Spleen (tissue), 11 donors: Measurements from ENCODE around the gene EEF1AKMT3. TPM values are rescaled to one million over a fixed set of nuclear protein-coding genes. Genes with fewer than 3 reads are reported as not detected.

Source experiments
- DNase-seq: peaks from one replicate; pipeline ENCODE4 v3.0.0-alpha.2; 2020
- H3K27ac ChIP-seq, 8 donors: fragments of 200-600 bp; sonication (generic) in 7 of 8; 1 replicate in 4 of 8; 2 replicates in 4 of 8; pipeline versions ENCODE4 v1.5.0 to v1.8.0; 2016 to 2021; ENCODE audit warnings: inconsistent platforms in 4 of 8, mild to moderate bottlenecking in 4 of 8, moderate library complexity in 1 of 8
- H3K27me3 ChIP-seq, 7 donors: fragments of 200-600 bp; sonication (generic) in 6 of 7; replicated peaks in 1 of 7; 1 replicate in 4 of 7; 2 replicates in 3 of 7; pipeline versions ENCODE4 v1.5.0 to v1.8.0; 2016 to 2021; ENCODE audit warnings: inconsistent platforms in 3 of 7, mild to moderate bottlenecking in 1 of 7
- H3K36me3 ChIP-seq, 6 donors: fragments of 200-600 bp; sonication (generic) in 5 of 6; 1 replicate in 4 of 6; 2 replicates in 2 of 6; pipeline versions ENCODE4 v1.5.0 to v1.8.0; 2016 to 2021; ENCODE audit warnings: inconsistent platforms in 2 of 6
- H3K4me1 ChIP-seq, 6 donors: fragments of 200-600 bp; sonication (generic) in 5 of 6; 1 replicate in 3 of 6; 2 replicates in 3 of 6; pipeline versions ENCODE4 v1.5.0 to v1.8.0; 2016 to 2021; ENCODE audit warnings: inconsistent platforms in 3 of 6
- H3K4me3 ChIP-seq, 8 donors: fragments of 200-600 bp; sonication (generic) in 7 of 8; 1 replicate in 4 of 8; 2 replicates in 4 of 8; pipeline versions ENCODE4 v1.5.0 to v1.8.0; 2016 to 2021; ENCODE audit warnings: inconsistent platforms in 4 of 8, mild to moderate bottlenecking in 4 of 8, moderate library complexity in 2 of 8
- H3K9me3 ChIP-seq, 8 donors: fragments of 200-600 bp; sonication (generic) in 7 of 8; 1 replicate in 4 of 8; 2 replicates in 4 of 8; pipeline versions ENCODE4 v1.5.0 to v1.8.0; 2016 to 2021; ENCODE audit warnings: inconsistent platforms in 4 of 8
- POLR2A ChIP-seq, 3 donors: fragments of 450-650 bp; IDR thresholded peaks; one replicate each; pipeline ENCODE4 v1.5.1; 2017; ENCODE audit warnings: antibody characterized with exemption in 3 of 3, mild to moderate bottlenecking in 1 of 3
- POLR2AphosphoS5 ChIP-seq, 3 donors: sonication (generic); formaldehyde crosslinking; IDR thresholded peaks; one replicate each; pipeline ENCODE4 v1.5.1; 2017; ENCODE audit warnings: antibody characterized with exemption in 3 of 3
- WGBS, 5 donors: extraction: QIAGEN DNeasy Blood & Tissue Kit in 3 of 5; methylation state at CpG; one replicate each; pipeline versions ENCODE4 v1.1.5 to v1.1.7; 2013 to 2018; 5-methylcytosine and 5-hydroxymethylcytosine counted together
- intact Hi-C: fragments of 100-400 bp; cut with DNase I; formaldehyde crosslinking; loops from one replicate; pipeline ENCODE4 v1.15.0; 2023; ENCODE audit warnings: low total_unique reads
- polyA plus RNA-seq, 3 donors: library from polyadenylated mRNA; stranded (reverse); fragments of 200-250 nt; gene quantifications; one replicate each; pipeline ENCODE4 v1.2.1, GENCODE V29; 2013
- total RNA-seq, 7 donors: library from RNA; depleted of rRNA in 3 of 7; stranded (reverse); fragments of >200 nt in 3 of 7; fragmentation: NEBNext Ultra II Directional in 4 of 7; extraction: Animal tissue kit (Norgen Biotek cat#: 25700) in 4 of 7; gene quantifications; one replicate each; pipeline versions ENCODE4 v1.1.0 to v1.2.1, GENCODE V29; 2016 to 2021
- TF ChIP-seq, protein P1 (sequence below), 11 experiments: fragments of 200-600 bp in 7 of 11; fragments of 450-650 bp in 4 of 11; sonication (generic) in 4 of 11; IDR thresholded peaks in 8 of 11; conservative IDR thresholded peaks in 3 of 11; 1 replicate in 7 of 11; 2 replicates in 4 of 11; pipeline versions ENCODE4 v1.4.0 to v1.8.0; 2016 to 2021; ENCODE audit warnings: antibody characterized with exemption in 11 of 11, inconsistent platforms in 4 of 11, mild to moderate bottlenecking in 1 of 11
- donor health status: healthy with polysubstance abuse.
- donor health status: DM: no; HTN: no; CAD: no; lungs with moderate emphysema.
- donor health status: DM: no; HTN: no; CAD: no.
- donor health status: Bipolar disorder and iron deficiency.
- donor health status: healthy.
- donor health status: DM: no; HTN: no; CAD: no.
- donor health status: DM: yes; HTN: yes; CAD: no.

Gene EEF1AKMT3
- total and polyA plus RNA-seq, 10 donors = 1.2 to 9.5 (median 4.4) TPM

DNA sequence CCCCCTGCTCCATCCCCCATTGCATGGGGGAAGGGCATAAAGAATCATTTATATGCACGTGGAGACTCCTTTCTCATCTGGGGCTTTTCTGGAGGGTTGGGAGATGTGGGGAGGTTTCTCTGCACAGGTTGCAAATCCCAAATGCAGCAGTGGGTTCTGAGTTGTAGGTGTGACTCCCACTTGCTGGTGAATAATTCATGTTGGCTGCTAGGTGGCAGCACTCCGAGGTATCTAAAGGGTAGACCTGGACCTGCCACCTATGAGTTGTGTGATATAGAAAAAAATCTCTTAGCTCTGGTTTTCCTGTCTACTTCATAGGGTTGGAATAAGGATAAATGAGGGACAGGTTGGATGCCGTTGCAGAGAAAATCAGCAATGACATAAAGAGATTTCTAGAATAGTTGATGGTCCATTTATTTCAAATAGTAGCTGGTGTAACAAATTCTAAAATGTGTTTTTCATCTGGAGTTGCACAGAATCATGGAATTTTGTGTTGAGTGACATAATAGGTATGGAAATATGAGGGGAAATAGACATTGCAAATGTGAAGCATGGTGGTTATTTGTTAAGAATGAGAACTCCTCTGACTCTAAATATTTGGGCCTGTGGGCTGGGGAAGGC is 12.9 kb upstream of the EEF1AKMT3 start:
- 37 to 48% (median 41%) methylated on average over 3 of the region's 3 CpGs for WGBS, 5 donors
- Histone ChIP-seq H3K27ac (no peak overlapping the region), H3K9me3 (no peaks in the 10 kb centered on the region), H3K27me3 (peaks cover 0 to 24% (median 7%) of the 10 kb centered on the region in 7 donors), H3K4me1 (peaks cover 11 to 45% (median 22%) of the 10 kb centered on the region in 6 donors), H3K4me3 (no peak overlapping the region), H3K36me3 (peaks cover 0 to 23% (median 19%) of the 10 kb centered on the region in 6 donors)
- TF ChIP-seq POLR2A (IDR thresholded peaks at IDR 0.05) (no peak), POLR2AphosphoS5 (IDR thresholded peaks at IDR 0.05) (no peak)
- TF ChIP-seq, protein P1, sequence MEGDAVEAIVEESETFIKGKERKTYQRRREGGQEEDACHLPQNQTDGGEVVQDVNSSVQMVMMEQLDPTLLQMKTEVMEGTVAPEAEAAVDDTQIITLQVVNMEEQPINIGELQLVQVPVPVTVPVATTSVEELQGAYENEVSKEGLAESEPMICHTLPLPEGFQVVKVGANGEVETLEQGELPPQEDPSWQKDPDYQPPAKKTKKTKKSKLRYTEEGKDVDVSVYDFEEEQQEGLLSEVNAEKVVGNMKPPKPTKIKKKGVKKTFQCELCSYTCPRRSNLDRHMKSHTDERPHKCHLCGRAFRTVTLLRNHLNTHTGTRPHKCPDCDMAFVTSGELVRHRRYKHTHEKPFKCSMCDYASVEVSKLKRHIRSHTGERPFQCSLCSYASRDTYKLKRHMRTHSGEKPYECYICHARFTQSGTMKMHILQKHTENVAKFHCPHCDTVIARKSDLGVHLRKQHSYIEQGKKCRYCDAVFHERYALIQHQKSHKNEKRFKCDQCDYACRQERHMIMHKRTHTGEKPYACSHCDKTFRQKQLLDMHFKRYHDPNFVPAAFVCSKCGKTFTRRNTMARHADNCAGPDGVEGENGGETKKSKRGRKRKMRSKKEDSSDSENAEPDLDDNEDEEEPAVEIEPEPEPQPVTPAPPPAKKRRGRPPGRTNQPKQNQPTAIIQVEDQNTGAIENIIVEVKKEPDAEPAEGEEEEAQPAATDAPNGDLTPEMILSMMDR (IDR thresholded peaks at IDR 0.05 in 8 of 11, conservative IDR thresholded peaks at IDR 0.05 in 3 of 11) = peak in 7 of 11 experiments; percentile 22 to 59 (median 40)
- intact Hi-C loops = no loop called here
- no peak for DNase-seq

DNA sequence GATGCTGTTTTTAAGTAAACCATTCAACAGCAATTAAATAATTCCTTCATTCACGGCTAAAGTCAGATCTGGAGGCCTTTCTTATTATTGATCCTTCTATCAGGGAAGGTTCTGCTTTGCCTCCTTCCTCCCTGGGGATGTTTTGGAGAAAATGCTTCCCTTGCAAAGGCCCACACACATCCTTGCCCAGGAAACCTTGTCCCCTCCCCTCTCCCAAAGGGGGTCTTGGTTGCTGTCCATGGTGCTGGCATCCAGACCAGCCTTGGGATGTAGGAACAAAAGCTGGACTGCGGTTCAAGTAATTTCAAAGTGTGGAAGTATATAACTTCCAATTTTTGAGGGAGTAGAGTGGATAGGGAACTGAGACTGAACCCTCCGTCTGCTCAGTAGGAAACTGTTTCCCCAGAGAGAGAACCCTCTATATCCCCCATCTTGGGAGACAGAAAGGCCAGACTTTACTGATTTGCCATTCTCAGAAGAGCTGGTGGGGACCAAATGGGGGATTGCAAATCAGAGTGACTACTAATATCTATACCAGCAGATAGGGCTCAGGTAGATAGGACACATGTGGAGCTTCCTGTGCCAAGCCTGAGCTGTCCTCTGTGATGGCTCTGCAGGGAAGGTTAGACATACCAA is 11.9 kb upstream of the EEF1AKMT3 start:
- no peaks in the 10 kb centered on the region for H3K9me3 ChIP-seq
- H3K4me3 ChIP-seq = no peak overlapping the region
- WGBS, 5 donors = 78 to 92% (median 90%) methylated on average over 3 of the region's 3 CpGs
- peaks cover 20 to 50% (median 29%) of the 10 kb centered on the region in 6 donors for H3K4me1 ChIP-seq
- intact Hi-C loops = no loop called here
- H3K27me3 ChIP-seq = peaks cover 4 to 24% (median 17%) of the 10 kb centered on the region in 7 donors
- no peak for DNase-seq
- H3K36me3 ChIP-seq = peaks cover 0 to 23% (median 19%) of the 10 kb centered on the region in 6 donors
- no peak for TF ChIP-seq POLR2AphosphoS5 (IDR thresholded peaks at IDR 0.05)
- TF ChIP-seq, protein P1 (IDR thresholded peaks at IDR 0.05 in 8 of 11, conservative IDR thresholded peaks at IDR 0.05 in 3 of 11) = no peak
- no peak for TF ChIP-seq POLR2A (IDR thresholded peaks at IDR 0.05)
- H3K27ac ChIP-seq = no peak overlapping the region

DNA sequence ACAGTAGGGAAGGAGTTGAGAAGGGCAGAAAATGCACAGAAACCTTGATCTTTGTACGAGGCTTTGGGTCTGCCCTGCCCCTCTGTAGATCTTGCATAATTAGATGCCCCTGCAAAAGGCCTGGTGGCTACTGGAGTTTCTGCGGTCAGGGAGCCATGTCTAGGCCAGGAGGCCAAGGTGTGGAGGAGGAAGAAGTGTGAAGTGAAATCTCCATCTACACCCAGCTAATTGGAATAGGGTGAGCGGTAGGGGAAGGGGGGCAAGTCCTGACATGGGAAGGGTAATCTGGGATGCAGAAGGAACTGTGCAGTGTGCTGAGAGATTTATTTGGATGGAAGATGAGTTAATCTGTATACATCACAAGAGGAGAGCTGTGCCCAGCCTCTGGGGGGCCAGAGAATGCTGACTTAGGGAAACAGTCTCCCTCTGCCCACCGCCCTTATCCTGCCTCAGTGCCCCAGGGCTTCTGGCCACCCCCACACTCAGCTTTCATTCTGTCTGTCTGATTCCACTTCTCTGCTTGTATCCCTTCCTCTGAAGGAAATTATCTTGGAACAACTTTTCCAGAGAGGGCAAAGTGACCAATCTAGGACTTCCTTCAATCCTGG is 10.9 kb upstream of the EEF1AKMT3 start:
- no peak for TF ChIP-seq POLR2AphosphoS5 (IDR thresholded peaks at IDR 0.05)
- Histone ChIP-seq H3K27me3 (peaks cover 7 to 34% (median 27%) of the 10 kb centered on the region in 7 donors), H3K4me1 (peaks cover 24 to 51% (median 31%) of the 10 kb centered on the region in 6 donors), H3K27ac (no peak overlapping the region), H3K4me3 (no peak overlapping the region), H3K9me3 (no peaks in the 10 kb centered on the region), H3K36me3 (peaks cover 0 to 23% (median 19%) of the 10 kb centered on the region in 6 donors)
- DNase-seq = no peak
- WGBS, 5 donors = 90 to 97% (median 93%) methylated on average over 4 of the region's 4 CpGs
- intact Hi-C loops = no loop called here

DNA sequence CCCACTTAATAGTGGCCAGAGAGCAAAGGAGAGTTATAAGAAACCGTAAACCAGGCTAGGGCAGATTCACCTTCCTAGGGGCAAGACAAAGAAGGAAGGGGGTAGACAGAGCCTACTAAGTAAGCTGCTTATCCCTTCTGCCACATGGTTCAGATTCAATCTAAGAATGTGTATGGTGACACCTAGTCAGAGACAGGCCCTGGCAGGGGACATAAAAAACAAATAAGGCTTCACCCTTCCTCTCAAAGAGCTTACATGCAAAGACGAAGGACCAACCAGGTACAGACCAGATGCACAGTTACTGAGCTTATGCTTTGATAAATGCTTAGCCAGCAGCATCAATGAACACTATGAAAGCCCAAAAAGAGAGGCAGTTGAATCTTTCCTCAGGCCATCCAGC is 10.0 kb upstream of the EEF1AKMT3 start:
- no peak for TF ChIP-seq POLR2A (IDR thresholded peaks at IDR 0.05)
- TF ChIP-seq, protein P1 (IDR thresholded peaks at IDR 0.05 in 8 of 11, conservative IDR thresholded peaks at IDR 0.05 in 3 of 11) = no peak
- TF ChIP-seq POLR2AphosphoS5 (IDR thresholded peaks at IDR 0.05) = no peak
- no peak for DNase-seq
- 86 to 95% (median 91%) methylated on average over 2 of the region's 2 CpGs for WGBS, 5 donors
- H3K27me3 ChIP-seq = peaks cover 7 to 44% (median 36%) of the 10 kb centered on the region in 7 donors
- H3K9me3 ChIP-seq = no peaks in the 10 kb centered on the region
- H3K27ac ChIP-seq = no peak overlapping the region
- H3K4me3 ChIP-seq = no peak overlapping the region
- H3K36me3 ChIP-seq = peaks cover 0 to 19% (median 17%) of the 10 kb centered on the region in 6 donors
- peaks cover 21 to 53% (median 29%) of the 10 kb centered on the region in 6 donors for H3K4me1 ChIP-seq
- intact Hi-C loops = no loop called here
